ENCODE measurements around the gene FLAD1.

Gene FLAD1

DNA sequence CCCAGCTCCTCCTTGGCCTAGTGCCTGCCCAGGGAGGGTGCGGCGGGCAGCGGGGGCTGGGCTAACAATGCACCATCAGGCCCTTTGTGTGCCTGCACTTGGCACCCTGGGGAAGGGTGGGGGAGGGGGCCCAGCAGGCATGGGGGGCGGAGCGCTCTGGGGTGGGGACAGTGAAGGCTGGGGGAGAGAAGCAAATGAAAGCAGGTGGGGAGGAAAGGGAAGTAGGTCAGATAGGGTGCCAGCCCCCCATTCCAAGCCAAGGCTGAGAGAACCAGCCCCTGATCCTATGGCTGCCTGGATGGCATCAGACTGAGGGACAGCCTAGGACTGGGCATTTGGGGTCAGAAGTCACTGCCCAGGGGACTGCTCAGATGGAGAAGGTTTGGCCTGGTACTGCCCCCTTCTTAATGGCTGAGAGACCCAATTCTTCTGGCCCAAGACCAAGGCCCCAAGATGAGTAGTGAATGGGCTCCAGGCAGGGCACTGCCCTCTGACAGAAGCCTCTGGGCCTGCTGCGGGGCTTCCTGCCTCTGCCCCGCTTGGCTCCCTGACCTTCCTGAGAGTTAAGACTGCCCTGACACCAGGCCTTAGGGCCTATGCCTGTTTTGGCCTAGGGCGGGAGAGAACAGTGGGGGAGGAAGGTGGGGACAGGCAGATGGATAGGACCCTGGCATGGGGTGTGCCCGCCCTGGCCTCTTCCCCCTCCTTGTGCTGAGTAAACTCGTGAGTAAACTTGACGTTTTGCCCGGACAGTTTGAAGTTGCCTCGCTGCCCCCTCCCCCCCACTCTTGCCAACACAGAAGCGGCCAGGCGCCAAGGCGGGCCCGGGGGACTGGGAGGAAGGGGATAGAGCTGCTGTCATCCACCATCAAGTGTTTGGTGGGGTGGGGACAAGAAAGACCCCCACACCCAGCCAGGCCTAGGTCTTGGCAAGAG is 22.2 kb downstream of the FLAD1 start:
- DNase-seq = no peak

- DNase-seq = no peak
Observed at GRCh38 chr1:155006601-155007101, 23.5 kb downstream of the FLAD1 start.

- DNase-seq = no peak
Observed at GRCh38 chr1:155007251-155007828, 24.2 kb downstream of the FLAD1 start.

DNA sequence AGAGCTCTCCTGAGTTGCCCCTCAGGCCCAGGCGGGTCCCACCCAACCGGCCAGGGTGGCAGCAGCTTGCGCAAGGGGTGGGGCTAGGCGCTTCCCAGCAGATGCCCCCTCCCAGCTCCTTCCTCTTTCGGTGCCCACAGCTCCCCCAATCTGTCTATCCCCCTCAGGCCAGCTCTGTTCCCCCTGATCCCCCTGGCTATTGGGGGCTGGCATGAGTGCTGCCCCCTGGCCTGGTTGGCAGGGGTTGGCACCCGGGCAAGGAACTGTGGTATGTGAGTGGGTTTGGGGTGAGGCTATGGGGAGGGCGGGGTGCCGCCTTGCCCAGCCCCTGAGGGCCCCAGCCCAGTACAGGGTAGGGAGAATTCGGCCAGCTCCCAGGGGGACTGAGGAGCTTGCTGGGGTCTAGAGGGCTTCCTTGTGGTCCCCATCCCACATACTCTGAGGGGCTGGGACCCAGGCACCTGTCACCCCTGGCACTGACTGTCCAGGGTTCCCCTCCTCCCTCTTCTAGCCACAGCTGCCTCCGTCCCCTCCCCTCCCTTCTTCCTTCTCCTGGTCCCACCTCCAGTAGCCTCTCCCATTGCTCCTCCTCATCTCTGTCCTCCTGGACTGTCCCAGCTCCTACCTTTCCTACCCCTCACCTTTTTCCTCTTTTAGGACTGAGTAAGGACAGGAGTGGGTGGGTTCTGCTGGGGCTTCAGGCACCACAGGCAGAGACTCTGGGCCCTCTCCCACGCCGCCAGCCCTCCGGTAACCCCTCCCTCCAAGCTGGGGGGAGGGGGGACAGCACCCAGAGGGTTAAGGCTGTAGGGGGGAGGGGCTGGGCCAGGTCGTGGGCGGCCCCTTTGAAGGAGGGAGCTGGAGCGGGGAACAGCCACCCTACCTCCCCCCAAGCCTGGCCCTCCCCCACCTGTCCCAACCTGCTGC is 25.1 kb downstream of the FLAD1 start:
- DNase-seq = no peak

GRCh38 chr1:155009221-155009711 is 26.1 kb downstream of the FLAD1 start:
- DNase-seq = no peak

DNA sequence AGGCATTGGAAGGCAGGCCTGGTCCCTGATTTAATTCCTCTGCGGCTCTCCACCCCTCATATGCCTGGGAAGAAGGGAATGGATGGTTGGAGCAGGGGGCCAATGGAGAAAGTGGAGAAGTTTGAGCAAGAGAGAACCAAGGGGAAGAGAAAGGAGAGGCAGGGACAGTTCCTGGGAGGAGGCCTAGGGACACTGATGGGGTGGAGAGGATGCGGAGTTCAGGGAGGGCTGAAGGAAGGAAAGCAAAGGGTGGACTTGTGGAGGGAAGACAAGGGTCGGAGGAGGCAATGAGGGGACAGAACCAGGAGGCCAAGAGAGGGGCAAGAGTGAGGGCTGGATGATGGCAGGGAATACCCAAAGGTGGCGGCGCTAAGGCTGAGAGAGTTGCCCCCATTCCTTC is 26.6 kb downstream of the FLAD1 start:
- DNase-seq = no peak

- no peak for DNase-seq
Observed at GRCh38 chr1:155010211-155010918, 27.2 kb downstream of the FLAD1 start.

DNA sequence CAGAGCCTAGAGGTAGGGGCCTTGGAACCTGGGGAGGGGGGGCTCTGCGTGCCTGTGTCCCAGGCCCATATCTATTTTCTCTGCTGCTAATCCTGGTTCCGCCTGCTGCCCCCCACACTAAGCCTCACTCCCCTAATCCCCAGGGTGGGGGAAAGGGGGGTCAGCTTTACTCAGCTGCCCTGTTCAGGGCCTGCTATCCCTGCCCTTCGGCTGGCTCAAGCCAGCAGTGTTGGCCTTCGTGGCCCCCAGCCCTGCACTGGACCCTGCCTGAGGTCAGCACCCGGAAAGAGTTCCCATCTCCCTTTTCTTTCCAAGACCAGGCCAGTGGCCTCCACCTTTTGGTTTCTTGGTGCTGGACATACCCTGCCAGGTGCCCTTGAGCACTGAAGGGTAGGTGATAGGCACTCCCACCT is 27.9 kb downstream of the FLAD1 start:
- DNase-seq = no peak

- DNase-seq = no peak
Observed at GRCh38 chr1:155011437-155012025, 28.4 kb downstream of the FLAD1 start.

- no peak for DNase-seq
Observed at GRCh38 chr1:155012026-155012546, 28.9 kb downstream of the FLAD1 start.

- DNase-seq = no peak
Observed at GRCh38 chr1:155012776-155013602, 29.8 kb downstream of the FLAD1 start.

GRCh38 chr1:155013632-155014031 is 30.5 kb downstream of the FLAD1 start:
- peak; percentile 47 for DNase-seq

- no peak for DNase-seq
Observed at GRCh38 chr1:155014709-155015508, 31.8 kb downstream of the FLAD1 start.

GRCh38 chr1:155015527-155016230 is 32.5 kb downstream of the FLAD1 start:
- DNase-seq = no peak

DNA sequence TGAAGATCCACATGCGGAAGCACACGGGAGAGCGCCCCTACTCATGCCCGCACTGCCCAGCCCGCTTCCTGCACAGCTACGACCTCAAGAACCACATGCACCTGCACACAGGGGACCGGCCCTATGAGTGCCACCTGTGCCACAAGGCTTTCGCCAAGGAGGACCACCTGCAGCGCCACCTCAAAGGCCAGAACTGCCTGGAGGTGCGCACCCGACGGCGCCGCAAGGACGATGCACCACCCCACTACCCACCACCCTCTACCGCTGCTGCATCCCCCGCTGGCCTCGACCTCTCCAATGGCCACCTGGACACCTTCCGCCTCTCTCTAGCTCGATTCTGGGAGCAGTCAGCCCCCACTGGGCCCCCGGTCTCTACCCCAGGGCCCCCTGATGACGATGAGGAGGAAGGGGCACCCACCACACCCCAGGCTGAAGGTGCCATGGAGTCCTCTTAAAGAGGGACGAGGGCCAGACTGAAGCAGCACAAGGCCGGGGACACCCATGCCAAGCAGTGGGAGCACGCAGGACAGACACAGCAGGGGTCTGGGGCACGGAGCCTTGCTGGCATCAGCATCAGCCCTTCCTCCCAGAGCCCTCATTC is 33.2 kb downstream of the FLAD1 start:
- DNase-seq = no peak

DNA sequence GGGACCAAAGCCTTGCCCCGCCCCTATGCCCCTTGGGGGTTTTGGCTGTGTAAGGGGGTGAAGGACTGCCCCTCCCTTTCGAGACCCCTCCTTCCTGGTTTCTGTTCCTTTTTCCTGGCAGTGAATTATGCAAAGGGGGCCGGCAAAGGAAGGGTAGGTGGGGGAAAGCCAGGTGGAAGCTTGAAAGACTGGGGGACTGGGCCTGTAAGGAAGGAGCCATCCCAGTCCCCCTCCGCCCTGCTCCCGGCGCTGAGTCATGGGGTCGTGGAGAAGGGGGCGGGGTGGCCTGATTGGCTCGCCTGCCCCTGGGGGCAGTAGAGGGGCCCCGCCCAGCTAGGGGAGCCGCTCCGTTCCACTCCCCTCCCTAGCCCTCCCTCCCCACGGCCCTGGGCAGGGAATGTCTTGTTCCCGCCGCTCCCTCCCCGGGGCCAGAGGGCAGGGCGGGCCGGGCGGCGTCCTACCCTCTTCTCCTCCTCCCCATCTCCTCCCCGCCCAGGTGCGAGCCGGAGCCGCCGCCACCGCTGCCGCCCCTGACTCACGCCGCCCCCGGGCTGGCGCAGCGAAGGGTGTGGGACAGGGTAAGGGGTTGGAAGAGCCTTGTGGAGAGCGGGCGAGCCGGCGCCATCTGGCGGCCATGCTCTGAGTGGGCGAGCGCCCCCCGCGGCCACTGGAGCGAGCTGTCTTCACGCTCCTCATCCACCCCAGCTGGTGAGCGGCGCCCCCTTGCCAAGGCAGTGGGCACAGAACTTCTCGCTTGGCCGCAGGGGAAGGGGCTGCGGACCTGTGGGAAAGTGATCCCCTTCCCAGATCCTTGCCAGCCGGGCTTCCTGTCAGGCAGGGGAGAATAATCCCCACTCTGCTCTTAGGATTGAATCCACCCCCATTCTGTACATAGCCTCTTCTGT is 34.1 kb downstream of the FLAD1 start:
- DNase-seq = peak; percentile 88

DNA sequence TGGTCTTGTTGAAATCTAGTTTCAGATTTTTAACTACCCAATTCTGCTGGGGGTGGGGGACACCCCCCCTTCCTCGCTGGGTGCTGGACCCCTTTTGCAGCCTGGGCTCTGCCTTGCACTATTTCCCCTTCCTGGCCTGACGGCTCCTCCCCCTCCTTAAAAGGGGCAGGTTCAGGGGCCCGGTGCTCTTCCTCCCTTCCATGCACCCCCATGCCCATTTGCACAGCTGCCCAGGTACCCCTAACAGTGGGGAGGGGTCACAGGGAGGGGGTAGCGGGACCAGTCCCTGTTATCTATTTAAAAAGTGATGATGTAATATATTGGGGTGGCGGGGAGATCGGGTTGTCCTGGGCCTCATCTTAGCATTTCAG is 34.8 kb downstream of the FLAD1 start:
- DNase-seq = no peak

Measured in T-helper 9 cell (primary cell).